Measurements from ENCODE around the gene DTNA. TPM values are rescaled to one million over a fixed set of nuclear protein-coding genes. Genes with fewer than 3 reads are reported as not detected.
A peak's percentile ranks its signal among the peaks of the same experiment; 100 is the strongest.

Gene DTNA
- total RNA-seq, 4 donors from 2014 or later: 81.0 to 236 (median 119) TPM

GRCh38 chr18:34794348-34794747 lies 84.2 kb downstream of the DTNA start:
- intact Hi-C loops (cut with DNase I): no loop called here
- WGBS, 2 donors: 56 to 64% methylated on average over 3 of the region's 3 CpGs
- Histone ChIP-seq H3K36me3 (no peaks in the 10 kb centered on the region), H3K4me1 (peaks cover 27 to 28% of the 10 kb centered on the region in 2 donors), H3K27ac (peak overlapping the region; percentile 76 to 91 (median 82)), H3K9me3 (no peaks in the 10 kb centered on the region), H3K27me3 (no peaks in the 10 kb centered on the region), H3K4me3 (replicated peaks in 1 of 3) (no peak overlapping the region)
- DNase-seq: no peak
- TF ChIP-seq CTCF (IDR thresholded peaks at IDR 0.05) (no peak), POLR2A (IDR thresholded peaks at IDR 0.05) (no peak)

- peak overlapping the region; percentile 76 to 91 (median 82) for H3K27ac ChIP-seq
- no peaks in the 10 kb centered on the region for H3K27me3 ChIP-seq
- TF ChIP-seq POLR2A (IDR thresholded peaks at IDR 0.05): peak in 1 of 2 donors; percentile 3
- TF ChIP-seq CTCF (IDR thresholded peaks at IDR 0.05): no peak
- peak; percentile 87 to 88 for DNase-seq
- no peaks in the 10 kb centered on the region for H3K9me3 ChIP-seq
- no peaks in the 10 kb centered on the region for H3K36me3 ChIP-seq
- intact Hi-C loops (cut with DNase I): no loop called here
- WGBS, 2 donors: 25 to 46% methylated on average over 6 of the region's 6 CpGs
- no peak overlapping the region for H3K4me3 ChIP-seq (replicated peaks in 1 of 3)
- H3K4me1 ChIP-seq: peaks cover 27 to 28% of the 10 kb centered on the region in 2 donors
Measured at GRCh38 chr18:34795070-34795732, 85.1 kb downstream of the DTNA start.

GRCh38 chr18:34796035-34796657 lies 86.0 kb downstream of the DTNA start:
- Histone ChIP-seq H3K36me3 (no peaks in the 10 kb centered on the region), H3K9me3 (no peaks in the 10 kb centered on the region), H3K27ac (peak overlapping the region; percentile 16 to 91 (median 56)), H3K4me1 (peaks cover 27 to 28% of the 10 kb centered on the region in 2 donors), H3K27me3 (no peaks in the 10 kb centered on the region), H3K4me3 (replicated peaks in 1 of 3) (no peak overlapping the region)
- WGBS, 2 donors: 81 to 87% methylated on average over 7 of the region's 7 CpGs
- TF ChIP-seq CTCF (IDR thresholded peaks at IDR 0.05): no peak
- no peak for TF ChIP-seq POLR2A (IDR thresholded peaks at IDR 0.05)
- no peak for DNase-seq
- intact Hi-C loops (cut with DNase I): no loop called here

GRCh38 chr18:34799291-34799690 lies 89.2 kb downstream of the DTNA start:
- Histone ChIP-seq H3K27me3 (no peaks in the 10 kb centered on the region), H3K9me3 (no peaks in the 10 kb centered on the region), H3K4me3 (replicated peaks in 1 of 3) (no peak overlapping the region), H3K27ac (no peak overlapping the region), H3K4me1 (peaks cover 16 to 17% of the 10 kb centered on the region in 2 donors), H3K36me3 (no peaks in the 10 kb centered on the region)
- TF ChIP-seq POLR2A (IDR thresholded peaks at IDR 0.05) (no peak), CTCF (IDR thresholded peaks at IDR 0.05) (no peak)
- intact Hi-C loops (cut with DNase I): no loop called here
- 86 to 89% methylated on average over 4 of the region's 4 CpGs for WGBS, 2 donors
- DNase-seq: no peak

- Histone ChIP-seq H3K27ac (no peak overlapping the region), H3K27me3 (no peaks in the 10 kb centered on the region), H3K9me3 (no peaks in the 10 kb centered on the region), H3K36me3 (no peaks in the 10 kb centered on the region), H3K4me3 (replicated peaks in 1 of 3) (no peak overlapping the region), H3K4me1 (peaks cover 12% of the 10 kb centered on the region in 2 donors)
- DNase-seq: no peak
- WGBS, 2 donors: 86 to 91% methylated on average over 1 of the region's 1 CpG
- intact Hi-C loops (cut with DNase I): no loop called here
- no peak for TF ChIP-seq POLR2A (IDR thresholded peaks at IDR 0.05)
- TF ChIP-seq CTCF (IDR thresholded peaks at IDR 0.05): no peak
Measured at GRCh38 chr18:34800381-34800780, 90.3 kb downstream of the DTNA start.

All from thyroid gland (tissue), 4 donors.